Head of caudate nucleus (tissue), 42 donors: Measurements from ENCODE around the gene CD164.

Source experiments
- DNase-seq, 42 donors: peaks; one replicate each; pipeline versions ENCODE4 v3.0.0 to v3.0.0-alpha.2; 2020 to 2021; ENCODE audit warnings: mixed read lengths in 7 of 42
- intact Hi-C: fragments of 100-400 bp; cut with DNase I; formaldehyde crosslinking; loops from one replicate; pipeline ENCODE4 v1.15.0; 2022

CD164 gene

DNA sequence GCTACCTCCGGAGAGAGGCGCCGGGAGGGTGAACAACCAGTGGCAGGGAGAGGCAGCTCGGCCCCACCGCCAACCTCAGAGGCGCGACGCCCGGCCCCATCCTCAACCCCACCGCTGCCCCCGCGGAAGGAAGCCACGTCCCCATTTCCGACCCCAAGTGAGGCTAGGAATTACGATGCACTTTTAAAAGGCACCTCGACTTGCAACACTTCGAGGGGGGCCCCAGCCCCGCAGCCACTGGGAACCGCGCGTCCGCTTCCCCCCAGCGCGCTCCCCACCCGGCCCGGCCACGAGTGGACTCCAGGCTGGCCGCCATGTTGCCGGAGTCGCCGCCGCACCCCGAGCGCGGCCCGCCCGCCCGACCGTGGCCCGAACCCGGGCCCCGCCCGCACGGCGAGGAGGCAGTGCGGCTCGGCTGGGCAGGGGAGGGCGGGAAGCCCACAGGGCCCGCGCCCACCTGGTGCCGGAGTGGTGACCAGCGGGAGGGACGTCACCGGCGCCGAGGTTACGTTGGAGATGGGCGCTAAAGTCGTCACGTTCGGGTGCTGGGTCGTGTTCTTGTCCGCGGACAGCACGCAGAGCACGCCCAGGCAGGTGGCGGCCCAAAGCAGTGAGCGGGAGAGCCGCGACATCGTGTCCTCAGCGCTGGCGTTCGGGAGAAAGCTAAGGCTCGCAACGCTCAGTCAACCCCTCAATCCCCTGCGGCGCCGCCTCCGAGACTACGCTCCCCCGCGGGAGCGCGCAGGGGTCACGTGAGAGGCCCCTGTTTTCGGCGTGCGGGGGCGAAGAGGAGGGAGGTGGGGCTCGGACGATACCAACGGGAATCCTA, at the start of gene CD164:
CD164 (minus strand) TSS at position 721 of the 829 bp plus-strand sequence; CDS start at position 632, 89 bp downstream.
- DNase-seq: peak; percentile 82 to 98 (median 95)
- intact Hi-C loops: loop anchor here (1.0 to 10.0 kb wide), 4 partner anchors 65 to 827 kb away; partner anchors contain the start of gene CEP57L1

- no peak for DNase-seq
- intact Hi-C loops: no loop called here
These were observed 47.2 kb upstream of the CD164 start for GRCh38 chr6:109429496-109429895.

- no peak for DNase-seq
- intact Hi-C loops: no loop called here
These were observed 46.7 kb upstream of the CD164 start for GRCh38 chr6:109428889-109429477.

DNA sequence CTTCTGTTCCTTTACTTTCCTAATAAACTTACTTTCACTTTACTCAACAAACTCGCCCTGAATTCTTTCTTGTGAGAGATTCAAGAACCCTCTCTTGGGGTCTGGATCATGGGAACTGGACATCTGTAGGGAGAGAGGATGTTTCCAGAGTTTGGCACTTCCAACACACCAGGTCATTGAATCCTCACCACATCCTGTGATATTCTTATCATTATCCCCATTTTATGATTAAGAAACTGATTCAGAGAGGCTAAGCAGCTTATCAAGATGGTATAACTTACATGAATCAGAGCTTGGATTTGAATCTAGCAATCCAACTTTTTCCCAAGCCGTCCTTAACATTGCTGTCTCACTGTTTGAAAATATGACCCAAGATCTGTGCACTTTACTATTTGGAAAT, 42.7 kb upstream of the CD164 start:
- DNase-seq: no peak
- intact Hi-C loops: no loop called here

DNA sequence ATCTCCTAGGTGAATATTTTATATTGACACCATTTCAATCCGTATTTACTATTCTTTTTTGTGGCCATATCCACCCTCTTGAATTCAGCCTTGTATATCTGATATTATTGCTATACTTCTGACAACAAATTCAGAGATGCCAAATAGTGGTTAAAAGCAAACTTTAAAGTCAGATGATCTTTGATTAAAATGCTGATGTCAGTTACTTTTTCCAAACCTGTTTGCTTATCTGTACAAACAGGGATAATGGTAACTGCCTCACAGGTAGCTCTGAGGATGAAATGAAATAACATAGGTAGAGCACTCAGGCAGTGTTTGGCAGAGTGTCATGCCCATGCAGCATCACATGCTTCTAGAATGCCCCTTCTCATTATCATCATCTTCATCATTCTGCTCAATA, 38.9 kb upstream of the CD164 start:
- intact Hi-C loops: no loop called here

GRCh38 chr6:109420751-109421150, 38.5 kb upstream of the CD164 start:
- intact Hi-C loops: no loop called here
- no peak for DNase-seq

More for the DNA sequence above, 38.9 kb upstream of the CD164 start:
- no peak for DNase-seq

- no peak for DNase-seq
These were observed 35.4 kb upstream of the CD164 start for GRCh38 chr6:109417646-109418045.

GRCh38 chr6:109411034-109411433, 28.8 kb upstream of the CD164 start:
- intact Hi-C loops: no loop called here
- no peak for DNase-seq

More at GRCh38 chr6:109417646-109418045, 35.4 kb upstream of the CD164 start:
- intact Hi-C loops: no loop called here

- DNase-seq: no peak
- intact Hi-C loops: no loop called here
These were observed 23.9 kb upstream of the CD164 start for GRCh38 chr6:109406196-109406595.

GRCh38 chr6:109397020-109397419, 14.8 kb upstream of the CD164 start:
- DNase-seq: no peak
- intact Hi-C loops: no loop called here

DNA sequence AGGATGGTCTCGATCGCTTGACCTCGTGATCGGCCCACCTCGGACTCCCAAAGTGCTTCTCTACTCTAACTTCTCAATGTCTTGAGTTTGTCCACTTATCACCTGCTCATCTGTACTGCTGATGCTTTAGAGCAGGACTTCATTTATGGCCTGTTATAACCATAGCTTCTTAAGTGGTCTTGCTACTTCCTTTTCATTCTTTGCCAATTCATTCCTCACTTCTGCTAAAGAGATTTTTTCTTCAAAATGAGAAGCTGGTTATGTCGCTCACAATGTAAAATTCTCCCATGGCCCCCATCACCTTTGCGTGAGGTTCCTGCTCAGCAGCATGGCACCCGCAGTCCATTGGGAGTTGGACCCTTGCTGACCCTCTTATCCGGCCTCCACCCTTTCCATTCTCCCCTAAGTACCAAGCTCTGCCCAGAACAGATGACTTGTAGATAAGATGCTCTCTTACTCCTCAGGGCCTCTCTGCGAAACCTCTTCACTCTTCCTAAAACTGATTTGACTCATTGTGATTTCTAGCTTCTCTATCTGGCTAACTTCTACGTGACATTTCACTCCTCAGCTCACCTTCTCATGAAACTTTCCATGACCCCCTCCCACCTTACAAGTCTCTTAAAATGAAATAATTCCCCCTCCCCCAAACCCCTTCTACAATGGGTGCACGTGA, 13.9 kb upstream of the CD164 start:
- intact Hi-C loops: no loop called here
- DNase-seq: no peak

DNA sequence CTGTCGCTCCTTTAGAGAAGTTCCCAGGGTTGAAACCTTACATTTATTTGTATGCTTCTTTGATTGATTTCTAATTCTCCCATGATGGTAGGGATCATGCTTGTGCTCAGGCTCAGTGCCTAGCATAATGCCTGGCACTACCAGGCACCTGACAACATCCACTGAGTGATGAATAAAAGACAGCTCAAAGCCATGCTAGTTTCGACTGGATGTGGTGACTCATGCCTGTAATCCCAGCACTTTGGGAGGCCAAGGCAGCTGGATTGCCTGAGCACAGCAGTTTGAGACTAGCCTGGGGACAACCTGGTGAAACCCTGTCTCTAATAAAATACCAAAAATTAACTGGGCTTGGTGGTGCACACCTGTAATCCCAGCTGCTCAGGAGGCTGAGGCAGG, 11.6 kb upstream of the CD164 start:
- DNase-seq: peak in 2 of 42 donors; percentile 20 to 34
- intact Hi-C loops: no loop called here

DNA sequence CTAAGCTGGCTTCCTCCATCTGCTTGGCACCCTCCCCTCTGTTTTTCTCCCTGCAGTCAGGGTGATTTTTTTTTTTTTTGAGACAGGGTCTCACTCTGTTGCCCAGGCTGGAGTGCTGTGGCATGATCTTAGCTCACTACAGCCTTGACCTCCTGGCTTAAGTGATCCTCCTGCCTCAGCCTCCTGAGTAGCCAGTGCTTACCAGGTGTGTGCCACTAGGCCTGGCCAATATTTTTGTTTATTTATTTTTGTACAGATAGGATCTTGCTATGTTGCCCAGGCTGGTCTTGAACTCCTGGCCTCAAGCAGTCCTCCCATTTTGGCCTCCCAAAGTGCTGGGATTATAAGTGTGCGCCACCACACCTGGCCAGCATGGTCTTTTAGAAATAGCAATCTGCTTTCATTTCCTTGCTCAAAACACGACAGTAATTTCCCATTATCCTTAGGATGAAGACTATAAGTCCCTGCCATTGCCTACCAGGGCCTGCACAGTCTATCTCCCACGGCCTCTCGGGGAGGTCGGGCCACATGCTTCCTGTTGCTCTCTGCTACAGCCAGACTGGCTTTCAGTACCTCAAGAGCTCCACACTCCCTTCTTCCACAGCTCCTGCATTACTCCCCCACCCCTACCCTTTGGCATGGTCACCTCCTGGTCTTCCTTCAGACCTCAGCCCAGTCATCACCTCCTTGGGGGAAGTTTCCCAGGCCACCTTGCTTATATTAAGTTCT, 11.1 kb upstream of the CD164 start:
- no peak for DNase-seq
- intact Hi-C loops: no loop called here

DNA sequence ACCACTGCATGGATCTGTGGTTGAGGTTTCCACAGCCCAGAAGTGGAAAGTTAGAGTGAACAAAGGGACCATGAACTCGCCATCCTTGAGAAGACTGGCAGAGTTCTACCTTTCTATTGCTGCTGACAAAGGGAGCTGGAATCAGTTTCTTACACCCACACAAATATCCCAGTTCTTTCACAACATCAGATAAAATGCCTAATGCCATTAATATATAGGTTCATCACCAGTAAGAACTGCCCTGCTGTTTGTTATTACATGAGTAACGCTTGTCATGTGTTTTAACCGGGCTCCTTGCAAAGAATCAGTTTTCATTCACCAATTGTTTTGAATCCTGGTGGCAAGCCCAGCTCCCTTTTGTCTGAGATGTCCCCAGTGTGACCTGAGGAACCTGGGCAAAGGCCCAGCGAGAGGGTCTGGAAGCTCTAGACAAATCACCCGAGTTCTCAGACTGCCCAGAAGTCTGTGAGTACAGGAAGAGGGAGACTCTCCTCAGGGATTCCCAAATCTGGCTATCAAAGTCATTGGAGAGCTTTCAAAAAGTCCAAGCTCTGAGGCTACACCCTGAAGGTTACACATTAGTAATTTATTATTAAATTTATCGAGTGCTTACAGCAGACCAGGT, 7.5 kb upstream of the CD164 start:
- intact Hi-C loops: loop anchor here (5.0 to 10.0 kb wide), 2 partner anchors 53 to 835 kb away; partner anchors contain the start of genes PPIL6 and SMPD2

DNA sequence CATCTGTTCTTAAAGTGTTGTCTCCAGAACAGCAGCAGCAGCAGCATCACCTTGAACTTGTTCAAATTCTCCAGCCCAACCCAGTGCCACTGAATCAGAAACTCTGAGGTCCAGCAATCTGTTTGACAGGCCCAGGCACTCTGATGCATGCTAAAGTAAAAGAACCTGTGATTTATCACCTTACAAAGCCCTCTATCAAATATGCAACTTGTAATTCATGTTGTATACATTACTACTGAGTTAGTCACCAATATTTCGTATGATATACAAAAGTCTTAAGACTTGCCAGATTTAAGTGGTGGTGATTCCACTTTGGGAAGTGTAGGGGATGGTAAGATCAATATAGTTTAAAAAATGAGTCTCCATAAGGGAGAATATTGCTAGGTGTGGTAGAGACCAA, 6.0 kb upstream of the CD164 start:
- intact Hi-C loops: loop anchor here (5.0 to 10.0 kb wide), 2 partner anchors 54 to 833 kb away; partner anchors contain the start of genes PPIL6 and SMPD2
- no peak for DNase-seq

More for the DNA sequence above, 7.5 kb upstream of the CD164 start:
- no peak for DNase-seq

DNA sequence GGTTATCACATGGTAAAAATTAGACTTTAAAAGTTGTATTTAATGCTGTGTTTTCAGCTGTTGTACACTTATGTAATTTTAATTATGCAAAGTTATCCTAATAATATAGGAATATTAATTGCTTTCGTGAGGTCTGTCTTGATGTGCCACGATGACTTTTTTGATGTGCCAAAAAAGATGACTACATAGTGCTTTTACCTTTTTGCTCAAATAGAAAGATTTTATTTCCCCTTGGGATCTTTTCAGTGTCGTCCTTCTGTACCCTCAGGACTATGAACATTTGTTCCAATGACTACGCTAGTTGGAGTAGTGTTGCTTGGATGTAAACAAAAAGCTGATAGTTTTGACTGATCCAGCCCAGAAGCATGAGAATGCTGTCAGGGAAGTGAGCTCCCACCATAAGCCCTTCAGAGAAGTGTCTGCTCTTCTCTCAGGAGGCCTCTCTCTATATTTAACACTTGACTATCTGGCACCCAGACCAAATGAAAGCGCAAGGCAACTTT, 1.2 kb upstream of the CD164 start:
- DNase-seq: peak in 1 of 42 donors; percentile 7
- intact Hi-C loops: loop anchor here (5.0 to 10.0 kb wide), 3 partner anchors 66 to 829 kb away; no protein-coding TSS in a partner anchor

DNA sequence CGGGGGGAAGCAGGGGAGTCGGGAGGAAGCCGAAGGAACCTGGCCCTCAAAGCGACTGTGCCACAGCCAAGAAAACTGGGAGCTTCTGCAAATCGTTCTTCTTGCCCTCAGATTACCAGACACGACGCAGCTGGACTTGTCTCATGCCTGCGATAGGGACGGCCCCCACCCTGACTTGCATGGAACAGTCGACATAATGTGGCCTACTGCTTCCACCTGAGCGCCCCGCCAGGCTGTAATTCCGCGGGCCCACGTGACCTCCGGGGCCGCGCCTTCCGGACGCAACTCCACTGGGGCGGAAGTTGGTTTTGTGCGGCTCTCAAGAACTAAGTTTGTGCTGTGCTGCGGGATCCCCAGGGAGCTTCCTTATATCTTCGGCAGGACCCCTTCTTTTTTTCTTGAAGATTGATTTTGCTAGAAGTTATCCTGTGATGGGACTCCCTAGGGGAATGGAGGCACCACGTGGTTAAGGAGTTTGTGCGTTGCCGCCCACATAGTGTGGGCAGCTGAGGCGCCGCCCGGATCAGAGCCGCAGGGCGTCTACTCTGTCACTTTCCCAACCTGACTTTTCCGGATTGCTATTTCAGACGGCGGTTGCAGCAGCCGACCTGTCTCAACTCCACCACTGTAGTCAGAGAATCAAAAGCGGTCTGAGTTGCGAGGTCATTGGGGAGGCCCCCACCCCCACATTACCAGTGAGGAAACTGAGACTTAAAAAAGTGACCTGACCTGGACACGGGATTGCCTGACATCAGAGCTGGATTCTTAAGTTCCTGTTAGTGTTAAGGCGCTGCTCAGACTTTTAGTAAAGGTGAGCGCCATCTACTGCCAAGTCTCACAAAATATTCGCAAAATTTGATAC, 540 bp upstream of the CD164 start:
- DNase-seq: peak; percentile 81 to 95 (median 90)
- intact Hi-C loops: loop anchor here (1.0 to 10.0 kb wide), 4 partner anchors 66 to 828 kb away; partner anchors contain the start of gene CEP57L1
